ENCODE results near the gene ARHGAP24. TPM values are rescaled to one million over a fixed set of nuclear protein-coding genes. Genes with fewer than 3 reads are reported as not detected.

Gene ARHGAP24
- total RNA-seq, result 15.0 to 16.7 TPM (median 15.2 TPM) in 3 replicates

DNA sequence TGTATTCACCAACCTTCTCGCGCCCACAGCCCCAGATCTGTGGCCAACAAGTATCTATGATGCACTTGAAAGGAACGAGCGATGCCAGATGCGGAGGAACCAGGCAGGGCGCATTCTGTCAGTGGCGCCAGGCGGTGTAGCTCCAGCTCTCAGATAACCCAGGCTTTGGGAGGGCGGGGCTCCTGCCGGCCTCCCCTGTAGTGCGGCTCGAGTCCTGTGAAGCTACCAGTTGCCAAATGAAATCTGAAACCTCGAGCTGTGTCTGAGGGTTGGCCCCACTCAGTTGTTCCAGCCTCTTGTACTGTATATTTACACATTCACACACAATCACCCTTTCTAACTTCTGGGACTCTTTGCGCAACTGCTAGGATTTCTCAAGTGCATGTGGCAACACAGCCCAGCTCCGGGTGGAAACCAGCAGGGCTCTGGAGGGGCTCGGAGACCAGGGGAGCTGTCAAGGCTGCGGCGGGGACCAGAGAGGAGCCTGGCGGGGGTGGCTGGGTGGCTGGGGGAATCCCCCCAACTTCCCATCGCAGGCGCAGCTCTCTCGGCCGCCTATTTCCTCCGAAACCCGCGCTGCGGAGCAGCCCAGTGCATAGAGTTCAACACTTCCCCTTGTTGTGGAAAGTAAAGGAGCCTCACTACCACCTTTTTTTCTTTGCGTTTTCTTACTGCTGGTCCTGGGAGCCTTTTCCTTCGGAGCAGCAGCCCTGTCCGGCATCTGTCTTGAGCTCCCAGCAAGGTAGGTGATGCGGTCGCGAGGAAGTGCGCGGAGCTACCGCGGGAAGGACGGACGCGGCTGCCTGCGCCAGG, at the start of gene ARHGAP24:
Gene ARHGAP24 (plus strand): TSS at position 333 of the 813 bp plus-strand sequence.
- H3K4me1 Mint-ChIP-seq, result peaks cover 22% of the 10 kb centered on the region
- no peak for TF ChIP-seq CTCF (IDR thresholded peaks at IDR 0.05; ENCODE audit: unreplicated experiment)
- no peaks in the 10 kb centered on the region for H3K27me3 Mint-ChIP-seq (ENCODE audit: low read depth)
- no peaks in the 10 kb centered on the region for H3K9me3 Mint-ChIP-seq
- no peaks in the 10 kb centered on the region for H3K36me3 Mint-ChIP-seq
- peak; percentile 53 to 78 for DNase-seq (ENCODE audit: low spot score in 2 of 2, unreplicated experiment in 2 of 2)
- peak within 1 kb of the TSS; percentile 96 for H3K27ac Mint-ChIP-seq
- H3K4me3 Mint-ChIP-seq, result peak within 1 kb of the TSS; percentile 88

GRCh38 chr4:85426366-85426765, 48.6 kb upstream of the ARHGAP24 start:
- H3K27me3 Mint-ChIP-seq (ENCODE audit: low read depth), result no peaks in the 10 kb centered on the region
- no peak overlapping the region for H3K4me3 Mint-ChIP-seq
- no peaks in the 10 kb centered on the region for H3K36me3 Mint-ChIP-seq
- peaks cover 3% of the 10 kb centered on the region for H3K9me3 Mint-ChIP-seq
- peaks cover 6% of the 10 kb centered on the region for H3K4me1 Mint-ChIP-seq
- no peak for TF ChIP-seq CTCF (IDR thresholded peaks at IDR 0.05; ENCODE audit: unreplicated experiment)
- H3K27ac Mint-ChIP-seq, result no peak overlapping the region
- DNase-seq (ENCODE audit: low spot score in 2 of 2, unreplicated experiment in 2 of 2), result no peak

DNA sequence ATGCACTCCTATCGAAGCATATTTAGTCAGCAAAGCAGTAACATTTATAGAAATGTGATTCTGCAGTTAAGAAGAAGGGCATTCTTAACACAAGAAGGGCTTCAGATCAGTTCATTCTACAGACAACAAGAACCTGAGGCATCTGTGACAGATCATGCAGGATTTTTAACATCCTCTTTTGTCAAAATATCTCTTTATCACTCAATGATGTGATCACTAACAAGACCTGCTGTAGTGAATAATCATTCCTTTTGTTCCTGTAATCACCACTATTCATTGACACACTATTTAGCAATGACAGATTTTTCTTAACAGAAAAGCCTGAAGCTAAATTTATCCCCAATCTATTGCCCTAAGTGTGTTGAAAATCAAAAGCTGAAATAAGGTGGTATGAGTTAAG, 47.8 kb upstream of the ARHGAP24 start:
- DNase-seq (ENCODE audit: low spot score in 2 of 2, unreplicated experiment in 2 of 2), result no peak
- Mint-ChIP-seq H3K27ac (no peak overlapping the region), H3K27me3 (ENCODE audit: low read depth) (no peaks in the 10 kb centered on the region), H3K4me3 (no peak overlapping the region), H3K9me3 (peaks cover 3% of the 10 kb centered on the region), H3K4me1 (peaks cover 6% of the 10 kb centered on the region), H3K36me3 (no peaks in the 10 kb centered on the region)
- TF ChIP-seq CTCF (IDR thresholded peaks at IDR 0.05; ENCODE audit: unreplicated experiment), result no peak

DNA sequence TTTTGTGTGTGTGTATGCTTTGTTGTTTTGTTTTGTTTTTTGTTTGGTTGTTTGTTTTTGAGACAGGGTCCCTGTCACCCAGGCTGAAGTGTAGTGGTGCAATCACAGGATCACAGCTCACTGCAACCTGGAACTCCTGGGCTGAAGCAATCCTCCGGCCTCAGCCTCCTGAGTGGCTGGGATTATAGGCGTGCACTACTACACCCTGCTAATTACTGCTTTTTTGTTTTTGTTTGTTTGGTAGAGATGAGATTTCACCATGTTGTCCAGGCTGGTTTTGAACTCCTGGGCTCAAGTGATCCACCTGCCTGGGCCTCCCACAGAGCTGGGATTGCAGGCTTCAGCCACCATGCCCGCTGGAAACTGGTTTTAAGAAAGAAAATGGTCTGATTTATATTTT, 44.7 kb upstream of the ARHGAP24 start:
- Mint-ChIP-seq H3K27ac (no peak overlapping the region), H3K36me3 (no peaks in the 10 kb centered on the region), H3K4me1 (peaks cover 6% of the 10 kb centered on the region), H3K4me3 (no peak overlapping the region), H3K27me3 (ENCODE audit: low read depth) (no peaks in the 10 kb centered on the region), H3K9me3 (peaks cover 5% of the 10 kb centered on the region)
- no peak for DNase-seq (ENCODE audit: low spot score in 2 of 2, unreplicated experiment in 2 of 2)
- TF ChIP-seq CTCF (IDR thresholded peaks at IDR 0.05; ENCODE audit: unreplicated experiment), result no peak

DNA sequence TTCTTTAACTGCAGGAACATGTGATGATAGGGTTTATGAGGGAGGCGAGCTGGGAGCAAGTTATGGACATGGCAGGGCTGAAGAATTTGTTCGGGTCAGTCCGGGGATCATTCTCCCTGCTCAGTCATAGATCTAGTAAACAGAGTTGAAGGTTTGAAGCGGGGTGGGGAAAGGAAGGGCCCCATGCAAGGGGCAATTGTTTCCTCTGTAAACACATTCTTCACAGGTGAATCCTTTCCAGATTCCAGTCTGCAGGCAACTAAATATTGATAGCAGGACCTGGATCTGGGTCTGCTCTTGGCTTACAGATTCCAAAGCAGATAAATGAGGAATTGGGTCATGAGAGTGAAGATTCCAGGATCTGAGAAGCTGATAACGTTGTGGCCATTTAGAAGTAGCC, 44.3 kb upstream of the ARHGAP24 start:
- DNase-seq (ENCODE audit: low spot score in 2 of 2, unreplicated experiment in 2 of 2), result no peak

More for the DNA sequence above, 44.3 kb upstream of the ARHGAP24 start:
- Mint-ChIP-seq H3K4me3 (no peak overlapping the region), H3K27ac (no peak overlapping the region), H3K36me3 (no peaks in the 10 kb centered on the region), H3K9me3 (peaks cover 5% of the 10 kb centered on the region), H3K27me3 (ENCODE audit: low read depth) (no peaks in the 10 kb centered on the region), H3K4me1 (peaks cover 6% of the 10 kb centered on the region)
- no peak for TF ChIP-seq CTCF (IDR thresholded peaks at IDR 0.05; ENCODE audit: unreplicated experiment)

Measured in mesothelial cell of epicardium (in vitro differentiated cells).